Prostate gland (tissue), 2 donors: ENCODE results near the gene CREB5.

Experiments used
- POLR2A ChIP-seq: fragments of 450-650 bp; IDR thresholded peaks from one replicate; pipeline ENCODE4 v1.6.1; 2016; ENCODE audit warnings: antibody characterized with exemption, mild to moderate bottlenecking
- POLR2AphosphoS5 ChIP-seq: sonication (generic); formaldehyde crosslinking; IDR thresholded peaks from one replicate; pipeline ENCODE4 v1.6.1; 2017; ENCODE audit warnings: antibody characterized with exemption
- TF ChIP-seq, protein P1 (sequence below), 4 experiments: fragments of 200-600 bp in 2 of 4; fragments of 450-650 bp in 2 of 4; sonication (generic) in 2 of 4; IDR thresholded peaks; 1 replicate in 3 of 4; 2 replicates in 1 of 4; pipeline ENCODE4 v1.5.1; 2016 to 2019; ENCODE audit warnings: antibody characterized with exemption in 4 of 4, mild to moderate bottlenecking in 2 of 4, moderate library complexity in 2 of 4

DNA sequence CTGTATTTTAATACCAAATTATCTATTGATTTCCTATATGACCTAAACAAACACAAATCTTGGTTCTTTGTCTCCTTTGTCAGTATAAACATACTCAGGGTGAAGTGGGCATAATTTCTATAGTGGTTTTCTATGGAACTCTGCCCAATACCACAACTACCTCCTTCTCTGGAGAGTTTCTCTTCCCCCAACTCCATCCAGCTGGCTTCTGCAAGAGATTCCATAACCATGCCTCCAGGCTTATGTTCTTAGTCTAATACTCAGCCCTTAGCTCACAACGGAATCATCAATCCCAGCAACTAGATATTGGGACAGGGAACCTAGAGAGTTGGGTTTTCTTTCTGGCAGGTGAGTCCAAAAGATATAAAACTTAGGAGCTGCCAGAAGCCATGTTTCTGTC lies 418.5 kb downstream of the CREB5 start:
- TF ChIP-seq, protein P1, sequence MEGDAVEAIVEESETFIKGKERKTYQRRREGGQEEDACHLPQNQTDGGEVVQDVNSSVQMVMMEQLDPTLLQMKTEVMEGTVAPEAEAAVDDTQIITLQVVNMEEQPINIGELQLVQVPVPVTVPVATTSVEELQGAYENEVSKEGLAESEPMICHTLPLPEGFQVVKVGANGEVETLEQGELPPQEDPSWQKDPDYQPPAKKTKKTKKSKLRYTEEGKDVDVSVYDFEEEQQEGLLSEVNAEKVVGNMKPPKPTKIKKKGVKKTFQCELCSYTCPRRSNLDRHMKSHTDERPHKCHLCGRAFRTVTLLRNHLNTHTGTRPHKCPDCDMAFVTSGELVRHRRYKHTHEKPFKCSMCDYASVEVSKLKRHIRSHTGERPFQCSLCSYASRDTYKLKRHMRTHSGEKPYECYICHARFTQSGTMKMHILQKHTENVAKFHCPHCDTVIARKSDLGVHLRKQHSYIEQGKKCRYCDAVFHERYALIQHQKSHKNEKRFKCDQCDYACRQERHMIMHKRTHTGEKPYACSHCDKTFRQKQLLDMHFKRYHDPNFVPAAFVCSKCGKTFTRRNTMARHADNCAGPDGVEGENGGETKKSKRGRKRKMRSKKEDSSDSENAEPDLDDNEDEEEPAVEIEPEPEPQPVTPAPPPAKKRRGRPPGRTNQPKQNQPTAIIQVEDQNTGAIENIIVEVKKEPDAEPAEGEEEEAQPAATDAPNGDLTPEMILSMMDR (IDR thresholded peaks at IDR 0.05): no peak
- TF ChIP-seq POLR2A (no peak), POLR2AphosphoS5 (no peak)
